Endodermal cell (in vitro differentiated cells): ENCODE data around the gene METTL24. TPM values are rescaled to one million over a fixed set of nuclear protein-coding genes. Genes with fewer than 3 reads are reported as not detected.

Experiments
- DNase-seq: peaks from one replicate; pipeline ENCODE4 v3.0.0-alpha.2; 2017
- H3K27ac ChIP-seq: 2 replicates; pipeline ENCODE4 v1.5.1; 2013; ENCODE audit warnings: mild to moderate bottlenecking, low read depth, low read length, moderate library complexity
- H3K27me3 ChIP-seq: 2 replicates; pipeline ENCODE4 v1.6.1; 2013; ENCODE audit warnings: mild to moderate bottlenecking, low read length, moderate library complexity; ENCODE audit not compliant: insufficient read depth, control insufficient read depth, poor library complexity, severe bottlenecking
- H3K36me3 ChIP-seq: 2 replicates; pipeline ENCODE4 v1.7.0; 2013; ENCODE audit warnings: mild to moderate bottlenecking, low read length, moderate library complexity; ENCODE audit not compliant: control insufficient read depth, insufficient read depth
- H3K4me1 ChIP-seq: one replicate; pipeline ENCODE4 v1.7.0; 2013; ENCODE audit warnings: low read length; ENCODE audit not compliant: control insufficient read depth, insufficient read depth
- H3K4me3 ChIP-seq: 2 replicates; pipeline ENCODE4 v1.5.1; 2013; ENCODE audit warnings: mild to moderate bottlenecking, low read length, moderate library complexity
- H3K9ac ChIP-seq: 2 replicates; pipeline ENCODE4 v1.6.1; 2013; ENCODE audit warnings: mild to moderate bottlenecking, low read length, moderate library complexity; ENCODE audit not compliant: poor library complexity, severe bottlenecking; ENCODE audit errors: extremely low read depth
- H3K9me3 ChIP-seq: 2 replicates; pipeline ENCODE4 v1.6.1; 2013; ENCODE audit warnings: mild to moderate bottlenecking, low read length, moderate library complexity; ENCODE audit not compliant: control insufficient read depth
- H3K27ac Mint-ChIP-seq: 2 replicates; pipeline ENCODE4 v1.8.0; 2020; ENCODE audit warnings: mixed read lengths
- H3K27me3 Mint-ChIP-seq: 2 replicates; pipeline ENCODE4 v1.8.0; 2021; ENCODE audit warnings: mild to moderate bottlenecking, mixed read lengths; ENCODE audit not compliant: insufficient read depth
- H3K36me3 Mint-ChIP-seq: 2 replicates; pipeline ENCODE4 v1.8.0; 2020; ENCODE audit warnings: low read depth, mixed read lengths
- H3K4me1 Mint-ChIP-seq: 2 replicates; pipeline ENCODE4 v1.8.0; 2020; ENCODE audit warnings: mixed read lengths
- H3K4me3 Mint-ChIP-seq: 2 replicates; pipeline ENCODE4 v1.8.0; 2020; ENCODE audit warnings: mild to moderate bottlenecking, moderate library complexity, mixed read lengths
- H3K9me3 Mint-ChIP-seq: 2 replicates; pipeline ENCODE4 v1.8.0; 2020; ENCODE audit warnings: mild to moderate bottlenecking, mixed read lengths
- WGBS, 2 experiments: methylation state at CpG; one replicate each; pipeline versions ENCODE4 v1.1.5 to v1.1.7; 2013; ENCODE audit warnings: missing lambda C conversion rate in 2 of 2, mixed read lengths in 1 of 2; ENCODE audit not compliant: insufficient coverage in 1 of 2, insufficient read length in 1 of 2; 5-methylcytosine and 5-hydroxymethylcytosine counted together
- total RNA-seq, 2 donors: library from RNA; stranded (reverse); fragmentation: NEBNext Ultra II Directional in 1 of 2; extraction: Animal tissue kit (Norgen Biotek cat#: 25700) in 1 of 2; gene quantifications; 2 replicates in 1 of 2; 3 replicates in 1 of 2; pipeline ENCODE4 v1.2.1, GENCODE V29; 2021
- TF ChIP-seq, protein P1 (sequence below): fragments of 200-600 bp; sonication (generic); conservative IDR thresholded peaks from 2 replicates; pipeline ENCODE4 v1.5.0; 2021; ENCODE audit warnings: antibody characterized with exemption, mild to moderate bottlenecking

The METTL24 gene
- total RNA-seq, 2 donors from 2014 or later = 0.24 to 1.3 TPM

- H3K27ac ChIP-seq = no peak overlapping the region
These were observed 59.7 kb downstream of the METTL24 start for GRCh38 chr6:110298411-110298810.

GRCh38 chr6:110296241-110297025 lies 61.7 kb downstream of the METTL24 start:
- Histone ChIP-seq H3K27me3 (no peaks in the 10 kb centered on the region), H3K36me3 (no peaks in the 10 kb centered on the region), H3K4me3 (no peak overlapping the region), H3K4me1 (peaks cover 3% of the 10 kb centered on the region), H3K9me3 (no peaks in the 10 kb centered on the region), H3K27ac (no peak overlapping the region), H3K9ac (no peak overlapping the region)
- Mint-ChIP-seq H3K36me3 (no peaks in the 10 kb centered on the region), H3K27ac (no peak overlapping the region), H3K27me3 (no peaks in the 10 kb centered on the region), H3K9me3 (no peaks in the 10 kb centered on the region), H3K4me1 (peaks cover 7% of the 10 kb centered on the region), H3K4me3 (no peak overlapping the region)
- no peak for DNase-seq
- TF ChIP-seq, protein P1, sequence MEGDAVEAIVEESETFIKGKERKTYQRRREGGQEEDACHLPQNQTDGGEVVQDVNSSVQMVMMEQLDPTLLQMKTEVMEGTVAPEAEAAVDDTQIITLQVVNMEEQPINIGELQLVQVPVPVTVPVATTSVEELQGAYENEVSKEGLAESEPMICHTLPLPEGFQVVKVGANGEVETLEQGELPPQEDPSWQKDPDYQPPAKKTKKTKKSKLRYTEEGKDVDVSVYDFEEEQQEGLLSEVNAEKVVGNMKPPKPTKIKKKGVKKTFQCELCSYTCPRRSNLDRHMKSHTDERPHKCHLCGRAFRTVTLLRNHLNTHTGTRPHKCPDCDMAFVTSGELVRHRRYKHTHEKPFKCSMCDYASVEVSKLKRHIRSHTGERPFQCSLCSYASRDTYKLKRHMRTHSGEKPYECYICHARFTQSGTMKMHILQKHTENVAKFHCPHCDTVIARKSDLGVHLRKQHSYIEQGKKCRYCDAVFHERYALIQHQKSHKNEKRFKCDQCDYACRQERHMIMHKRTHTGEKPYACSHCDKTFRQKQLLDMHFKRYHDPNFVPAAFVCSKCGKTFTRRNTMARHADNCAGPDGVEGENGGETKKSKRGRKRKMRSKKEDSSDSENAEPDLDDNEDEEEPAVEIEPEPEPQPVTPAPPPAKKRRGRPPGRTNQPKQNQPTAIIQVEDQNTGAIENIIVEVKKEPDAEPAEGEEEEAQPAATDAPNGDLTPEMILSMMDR = no peak
- WGBS, 2 experiments = 96 to 97% methylated on average over 6 to 11 of the region's 11 CpGs

More at GRCh38 chr6:110298411-110298810, 59.7 kb downstream of the METTL24 start:
- H3K27me3 Mint-ChIP-seq = no peaks in the 10 kb centered on the region
- DNase-seq = no peak
- Histone ChIP-seq H3K9ac (no peak overlapping the region), H3K9me3 (no peaks in the 10 kb centered on the region), H3K27me3 (no peaks in the 10 kb centered on the region), H3K36me3 (no peaks in the 10 kb centered on the region), H3K4me1 (peaks cover 3% of the 10 kb centered on the region), H3K4me3 (no peak overlapping the region)
- H3K36me3 Mint-ChIP-seq = no peaks in the 10 kb centered on the region
- no peak overlapping the region for H3K27ac Mint-ChIP-seq
- H3K9me3 Mint-ChIP-seq = peaks cover 2% of the 10 kb centered on the region
- WGBS, 2 experiments = 88% methylated on average over 2 of the region's 2 CpGs; no CpG with 5 or more reads in 1 of the 2 experiments
- TF ChIP-seq, protein P1 = no peak
- no peak overlapping the region for H3K4me3 Mint-ChIP-seq
- H3K4me1 Mint-ChIP-seq = peaks cover 7% of the 10 kb centered on the region

DNA sequence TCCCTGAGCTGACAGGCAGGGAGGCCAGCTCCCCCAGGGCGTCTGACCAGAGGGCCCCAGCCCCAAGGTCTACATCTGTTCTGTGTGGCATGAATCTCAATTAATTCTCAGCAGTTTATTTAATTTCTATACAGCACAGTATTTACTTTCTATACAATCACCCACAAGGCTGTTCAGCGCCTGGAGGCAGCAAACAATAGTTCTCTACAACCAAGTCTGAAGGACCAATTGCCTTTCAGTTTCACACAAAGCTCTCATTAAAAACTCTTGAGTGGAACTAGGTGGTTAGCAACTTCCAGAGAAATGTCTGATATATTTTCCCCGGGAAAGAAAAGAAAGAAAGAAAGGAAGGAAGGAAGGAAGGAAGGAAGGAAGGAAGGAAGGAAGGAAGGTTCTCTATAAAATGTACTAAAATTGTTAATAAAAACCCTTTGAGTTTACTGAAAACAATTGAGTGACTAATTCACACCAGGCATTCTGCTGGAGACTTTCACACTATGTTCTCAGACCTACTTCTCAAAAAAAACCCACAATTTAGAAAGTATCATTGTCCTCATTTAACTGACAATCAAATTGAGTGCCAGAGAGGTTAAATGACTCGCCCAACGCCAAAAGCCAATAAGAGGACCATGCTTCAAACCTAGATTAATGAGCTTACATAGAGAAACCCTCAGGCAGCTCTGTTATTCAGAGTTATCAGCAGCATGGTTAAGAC lies 62.5 kb downstream of the METTL24 start:
- H3K27me3 Mint-ChIP-seq = no peaks in the 10 kb centered on the region
- H3K27me3 ChIP-seq = no peaks in the 10 kb centered on the region
- peak overlapping the region; percentile 71 for H3K27ac ChIP-seq
- H3K4me3 ChIP-seq = no peak overlapping the region
- peaks cover 3% of the 10 kb centered on the region for H3K4me1 ChIP-seq
- no peak for DNase-seq
- peaks cover 7% of the 10 kb centered on the region for H3K4me1 Mint-ChIP-seq
- H3K27ac Mint-ChIP-seq = no peak overlapping the region
- 89 to 95% methylated on average over 3 to 5 of the region's 5 CpGs for WGBS, 2 experiments
- peaks cover 3% of the 10 kb centered on the region for H3K9me3 ChIP-seq
- H3K4me3 Mint-ChIP-seq = no peak overlapping the region
- H3K9me3 Mint-ChIP-seq = peaks cover 2% of the 10 kb centered on the region
- H3K36me3 ChIP-seq = no peaks in the 10 kb centered on the region
- no peak overlapping the region for H3K9ac ChIP-seq
- TF ChIP-seq, protein P1 = no peak
- H3K36me3 Mint-ChIP-seq = no peaks in the 10 kb centered on the region
